HepG2 (cell line): Measurements from ENCODE around the gene TMEM266. TPM values are rescaled to one million over a fixed set of nuclear protein-coding genes. Genes with fewer than 3 reads are reported as not detected.
A peak's percentile ranks its signal among the peaks of the same experiment; 100 is the strongest.

Experiments
- AGO2 ChIP-seq: fragments of 200-400 bp; formaldehyde crosslinking; optimal IDR thresholded peaks from 2 replicates; pipeline ENCODE3; 2017; ENCODE audit warnings: mild to moderate bottlenecking, low read depth, low read length, moderate library complexity
- CC2D1A ChIP-seq: sonication (generic); formaldehyde crosslinking; IDR thresholded peaks from 2 replicates; pipeline ENCODE4 v1.8.1; 2023; ENCODE audit warnings: mild to moderate bottlenecking, missing genetic modification reagents
- ISX ChIP-seq: sonication (generic); formaldehyde crosslinking; conservative IDR thresholded peaks from 2 replicates; pipeline ENCODE4 v1.5.0; 2020; ENCODE audit warnings: missing genetic modification reagents
- KLF11 ChIP-seq: IDR thresholded peaks from 2 replicates; pipeline ENCODE4 v1.6.1; 2016; ENCODE audit warnings: missing compliant biosample characterization
- KMT2A ChIP-seq: sonication (generic); formaldehyde crosslinking; IDR thresholded peaks from 2 replicates; pipeline ENCODE4 v1.4.0; 2020; ENCODE audit warnings: missing genetic modification reagents
- PPARG ChIP-seq: conservative IDR thresholded peaks from 2 replicates; pipeline ENCODE4 v1.6.1; 2016; ENCODE audit warnings: missing biosample characterization, missing genetic modification reagents
- SSRP1 ChIP-seq: IDR thresholded peaks from 2 replicates; pipeline ENCODE4 v1.6.1; 2016; ENCODE audit warnings: control low read depth
- STAG1 ChIP-seq: sonication (generic); formaldehyde crosslinking; IDR thresholded peaks from 2 replicates; pipeline ENCODE4 v1.4.0; 2020; ENCODE audit warnings: missing genetic modification reagents
- ZBTB7B ChIP-seq: sonication (generic); formaldehyde crosslinking; IDR thresholded peaks from 2 replicates; pipeline ENCODE4 v1.4.0; 2020; ENCODE audit warnings: missing genetic modification reagents
- ZNF44 ChIP-seq: sonication (generic); formaldehyde crosslinking; IDR thresholded peaks from 2 replicates; pipeline ENCODE4 v1.5.1; 2020; ENCODE audit warnings: mild to moderate bottlenecking, missing genetic modification reagents
- ZNF629 ChIP-seq: sonication (generic); formaldehyde crosslinking; conservative IDR thresholded peaks from 2 replicates; pipeline ENCODE4 v1.5.0; 2020; ENCODE audit warnings: missing genetic modification reagents
- polyA plus RNA-seq, 8 experiments: library from polyadenylated mRNA; depleted of rRNA in 3 of 8; stranded (reverse) in 7 of 8; unstranded in 1 of 8; fragments of >200 nt; fragmentation: Illumina TruSeq in 4 of 8; extraction: Trizol in 4 of 8; gene quantifications; 2 replicates each; pipeline versions ENCODE4 v1.2.1 to v1.2.3, GENCODE V29; 2011 to 2016; ENCODE audit warnings: low read depth in 4 of 8, missing spikeins in 1 of 8, mixed read lengths in 1 of 8; ENCODE audit not compliant: insufficient read depth in 1 of 8
- total RNA-seq, 5 experiments: library from RNA; depleted of rRNA; stranded (reverse); fragments of >200 nt; fragmentation: Illumina TruSeq; extraction: Trizol; gene quantifications; 2 replicates each; pipeline ENCODE4 v1.2.3, GENCODE V29; 2016; ENCODE audit warnings: low read depth in 1 of 5
- TF ChIP-seq, protein P1 (sequence below): sonication (generic); formaldehyde crosslinking; IDR thresholded peaks from 2 replicates; pipeline ENCODE4 v1.8.0; 2022; ENCODE audit warnings: missing genetic modification reagents, mild to moderate bottlenecking, borderline replicate concordance
- TF ChIP-seq, protein P2 (sequence below): sonication (generic); formaldehyde crosslinking; IDR thresholded peaks from 2 replicates; pipeline ENCODE4 v1.9.0; 2022; ENCODE audit warnings: missing genetic modification reagents, mild to moderate bottlenecking, borderline replicate concordance
- TF ChIP-seq, protein P3 (sequence below): sonication (generic); formaldehyde crosslinking; IDR thresholded peaks from 2 replicates; pipeline ENCODE4 v1.5.0; 2020; ENCODE audit warnings: missing genetic modification reagents
- TF ChIP-seq, protein P4 (sequence below): IDR thresholded peaks from 2 replicates; pipeline ENCODE4 v1.6.1; 2016; ENCODE audit warnings: missing biosample characterization, missing genetic modification reagents, low read depth

The TMEM266 gene
- total and polyA plus RNA-seq, 2 of the 13 experiments (the other 11 are each of a cell fraction or from before 2014, with no cell fraction given) = 0.04 TPM; not detected in 1

DNA sequence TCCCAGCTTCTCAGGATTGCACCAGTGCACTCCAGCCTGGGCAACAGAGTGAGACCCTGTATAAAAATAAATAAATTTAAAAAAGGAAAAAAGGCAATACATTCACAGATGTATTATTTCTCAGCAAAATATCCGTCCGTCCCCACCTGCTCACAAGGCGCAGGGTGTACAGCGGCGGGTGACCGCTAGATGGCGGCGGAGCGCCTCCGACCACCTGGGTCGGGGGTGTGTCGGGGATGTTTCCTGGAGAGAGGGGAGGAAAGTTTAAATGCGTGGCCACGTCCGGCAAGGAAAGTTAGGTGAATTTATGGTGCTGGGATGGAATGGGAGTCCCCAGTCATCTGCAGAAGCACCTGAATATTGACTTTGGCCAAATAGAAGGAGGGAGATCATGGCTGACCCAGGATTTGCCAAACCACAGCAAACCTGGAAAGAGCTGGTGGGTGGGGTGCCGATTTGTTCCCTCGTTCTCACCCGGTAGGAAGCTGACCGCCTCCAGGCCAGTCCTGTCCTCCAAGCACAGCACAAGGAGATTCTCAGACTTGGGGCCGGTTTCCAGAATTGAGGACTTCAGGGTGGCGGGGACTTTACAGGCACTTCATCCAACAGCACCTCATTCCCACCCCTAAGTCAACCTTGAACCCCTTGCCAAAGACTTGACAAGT, 88.3 kb downstream of the TMEM266 start (continued):
- TF ChIP-seq, protein P1, sequence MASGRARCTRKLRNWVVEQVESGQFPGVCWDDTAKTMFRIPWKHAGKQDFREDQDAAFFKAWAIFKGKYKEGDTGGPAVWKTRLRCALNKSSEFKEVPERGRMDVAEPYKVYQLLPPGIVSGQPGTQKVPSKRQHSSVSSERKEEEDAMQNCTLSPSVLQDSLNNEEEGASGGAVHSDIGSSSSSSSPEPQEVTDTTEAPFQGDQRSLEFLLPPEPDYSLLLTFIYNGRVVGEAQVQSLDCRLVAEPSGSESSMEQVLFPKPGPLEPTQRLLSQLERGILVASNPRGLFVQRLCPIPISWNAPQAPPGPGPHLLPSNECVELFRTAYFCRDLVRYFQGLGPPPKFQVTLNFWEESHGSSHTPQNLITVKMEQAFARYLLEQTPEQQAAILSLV = no peak
- TF ChIP-seq ISX (CRISPR knock-in tag) = no peak
- TF ChIP-seq KMT2A (CRISPR knock-in tag) = no peak
- TF ChIP-seq, protein P2, sequence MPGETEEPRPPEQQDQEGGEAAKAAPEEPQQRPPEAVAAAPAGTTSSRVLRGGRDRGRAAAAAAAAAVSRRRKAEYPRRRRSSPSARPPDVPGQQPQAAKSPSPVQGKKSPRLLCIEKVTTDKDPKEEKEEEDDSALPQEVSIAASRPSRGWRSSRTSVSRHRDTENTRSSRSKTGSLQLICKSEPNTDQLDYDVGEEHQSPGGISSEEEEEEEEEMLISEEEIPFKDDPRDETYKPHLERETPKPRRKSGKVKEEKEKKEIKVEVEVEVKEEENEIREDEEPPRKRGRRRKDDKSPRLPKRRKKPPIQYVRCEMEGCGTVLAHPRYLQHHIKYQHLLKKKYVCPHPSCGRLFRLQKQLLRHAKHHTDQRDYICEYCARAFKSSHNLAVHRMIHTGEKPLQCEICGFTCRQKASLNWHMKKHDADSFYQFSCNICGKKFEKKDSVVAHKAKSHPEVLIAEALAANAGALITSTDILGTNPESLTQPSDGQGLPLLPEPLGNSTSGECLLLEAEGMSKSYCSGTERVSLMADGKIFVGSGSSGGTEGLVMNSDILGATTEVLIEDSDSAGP (CRISPR knock-in tag) = no peak
- no peak for TF ChIP-seq AGO2
- 0 out of 2 replicates have a peak, but pooled peaks have one; percentile 47 for TF ChIP-seq ZBTB7B (CRISPR knock-in tag)
- TF ChIP-seq SSRP1 (CRISPR knock-in tag) = no peak
- TF ChIP-seq, protein P3, sequence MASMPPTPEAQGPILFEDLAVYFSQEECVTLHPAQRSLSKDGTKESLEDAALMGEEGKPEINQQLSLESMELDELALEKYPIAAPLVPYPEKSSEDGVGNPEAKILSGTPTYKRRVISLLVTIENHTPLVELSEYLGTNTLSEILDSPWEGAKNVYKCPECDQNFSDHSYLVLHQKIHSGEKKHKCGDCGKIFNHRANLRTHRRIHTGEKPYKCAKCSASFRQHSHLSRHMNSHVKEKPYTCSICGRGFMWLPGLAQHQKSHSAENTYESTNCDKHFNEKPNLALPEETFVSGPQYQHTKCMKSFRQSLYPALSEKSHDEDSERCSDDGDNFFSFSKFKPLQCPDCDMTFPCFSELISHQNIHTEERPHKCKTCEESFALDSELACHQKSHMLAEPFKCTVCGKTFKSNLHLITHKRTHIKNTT (CRISPR knock-in tag) = no peak
- TF ChIP-seq ZNF629 = no peak
- TF ChIP-seq STAG1 (CRISPR knock-in tag) = peak; percentile 66
- TF ChIP-seq KLF11 (CRISPR knock-in tag) = no peak
- TF ChIP-seq ZNF44 = no peak
- no peak for TF ChIP-seq CC2D1A (CRISPR knock-in tag)
- 0 out of 2 replicates have a peak, but pooled peaks have one; percentile 19 for TF ChIP-seq PPARG (CRISPR knock-in tag)
- TF ChIP-seq, protein P4, sequence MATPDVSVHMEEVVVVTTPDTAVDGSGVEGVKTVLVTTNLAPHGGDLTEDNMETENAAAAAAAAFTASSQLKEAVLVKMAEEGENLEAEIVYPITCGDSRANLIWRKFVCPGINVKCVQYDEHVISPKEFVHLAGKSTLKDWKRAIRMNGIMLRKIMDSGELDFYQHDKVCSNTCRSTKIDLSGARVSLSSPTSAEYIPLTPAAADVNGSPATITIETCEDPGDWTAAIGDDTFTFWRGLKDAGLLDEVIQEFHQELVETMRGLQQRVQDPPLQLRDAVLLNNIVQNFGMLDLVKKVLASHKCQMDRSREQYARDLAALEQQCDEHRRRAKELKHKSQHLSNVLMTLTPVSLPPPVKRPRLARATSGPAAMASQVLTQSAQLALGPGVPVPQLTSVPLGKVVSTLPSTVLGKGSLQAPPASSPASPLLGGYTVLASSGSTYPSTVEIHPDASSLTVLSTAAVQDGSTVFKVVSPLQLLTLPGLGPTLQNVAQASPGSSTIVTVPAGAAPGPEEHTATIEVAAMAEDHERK (CRISPR knock-in tag) = no peak
